GM12878 (cell line): ENCODE results near the gene QSOX1. TPM values are rescaled to one million over a fixed set of nuclear protein-coding genes. Genes with fewer than 3 reads are reported as not detected.

Experiments
- ATAC-seq: fragments of 200-7000 bp; cut with Tn5 transposase; 3 replicates; pipeline ENCODE4 v1.9.1; 2020; ENCODE audit warnings: mild to moderate bottlenecking, moderate library complexity
- BruUV-seq: library from RNA; stranded (reverse); fragments of 400-500 nt; replicated peaks from 2 replicates; lab custom pipeline; 2021; lab: Mats Ljungman, UMichigan
- CTCF ChIA-PET: fragments of 300-600 bp; sonication (Branson Sonifier 250); formaldehyde crosslinking; extraction: SDS; loops from one replicate; lab custom pipeline; 2021; ENCODE audit warnings: inconsistent platforms; lab: Yijun Ruan, JAX
- POLR2A ChIA-PET: fragments of 350-600 bp; formaldehyde crosslinking; extraction: SDS; loops from one replicate; lab custom pipeline; 2021; ENCODE audit warnings: inconsistent platforms; lab: Charles Lee
- RAD21 ChIA-PET: fragments of 300-600 bp; sonication (Branson Sonifier 250); formaldehyde crosslinking; loops from one replicate; lab custom pipeline; 2023; ENCODE audit warnings: antibody characterized with exemption; ENCODE audit not compliant: unreplicated experiment; lab: Charles Lee
- SMC1A ChIA-PET: fragments of 300-600 bp; sonication (Branson Sonifier 250); formaldehyde crosslinking; loops from one replicate; lab custom pipeline; 2023; ENCODE audit not compliant: unreplicated experiment, uncharacterized antibody; lab: Charles Lee
- DNase-seq: peaks from one replicate; pipeline ENCODE4 v3.0.0-alpha.2; 2011; ENCODE audit warnings: low read depth, low spot score
- FAIRE-seq: peaks from 3 replicates; lab custom pipeline; 2011; peaks lifted over from hg19 to GRCh38; lab: Jason Lieb, UNC
- H2AFZ ChIP-seq: 2 replicates; pipeline ENCODE4 v1.6.0; 2011; ENCODE audit warnings: low read depth, low read length, control low read depth; ENCODE audit not compliant: control insufficient read depth
- H3K27ac ChIP-seq: 2 replicates; pipeline ENCODE4 v1.5.1; 2011; ENCODE audit warnings: control low read depth; ENCODE audit not compliant: control insufficient read depth, insufficient read depth
- H3K27me3 ChIP-seq, 2 experiments: replicated peaks in 1 of 2; 2 replicates each; pipeline versions ENCODE4 v1.6.0 to v1.6.1; 2011; ENCODE audit warnings: low read length in 1 of 2; ENCODE audit not compliant: control insufficient read depth in 2 of 2, insufficient read depth in 2 of 2
- H3K36me3 ChIP-seq, 2 experiments: 2 replicates each; pipeline ENCODE4 v1.5.1; 2011; ENCODE audit warnings: low read length in 1 of 2; ENCODE audit not compliant: control insufficient read depth in 2 of 2, insufficient read depth in 2 of 2
- H3K4me1 ChIP-seq: 2 replicates; pipeline ENCODE4 v1.6.1; 2011; ENCODE audit warnings: mild to moderate bottlenecking, low read length, moderate library complexity, mixed read lengths; ENCODE audit not compliant: control insufficient read depth, insufficient read depth
- H3K4me2 ChIP-seq: 2 replicates; pipeline ENCODE4 v1.6.0; 2011; ENCODE audit warnings: control low read depth; ENCODE audit not compliant: control insufficient read depth, insufficient read depth
- H3K4me3 ChIP-seq: fragments of 200-600 bp; sonication (generic); 2 replicates; pipeline ENCODE4 v1.5.1; 2016
- H3K79me2 ChIP-seq: 2 replicates; pipeline ENCODE4 v1.6.0; 2011; ENCODE audit warnings: low read length; ENCODE audit not compliant: control insufficient read depth, insufficient read depth
- H3K9ac ChIP-seq: 2 replicates; pipeline ENCODE4 v1.8.0; 2011; ENCODE audit warnings: low read length, control low read depth, mixed read lengths; ENCODE audit not compliant: control insufficient read depth, insufficient read depth
- H3K9me3 ChIP-seq: replicated peaks from 3 replicates; pipeline ENCODE4 v1.5.1; 2011; ENCODE audit warnings: mild to moderate bottlenecking, low read length; ENCODE audit not compliant: control insufficient read depth, insufficient read depth
- H4K20me1 ChIP-seq: 2 replicates; pipeline ENCODE4 v1.6.0; 2011; ENCODE audit not compliant: control insufficient read depth, insufficient read depth
- CREB1 ChIP-seq: IDR thresholded peaks from 2 replicates; pipeline ENCODE4 v1.6.1; 2012; ENCODE audit warnings: low read depth, mild to moderate bottlenecking, inconsistent platforms
- E2F4 ChIP-seq: IDR thresholded peaks from 2 replicates; pipeline ENCODE4 v1.6.1; 2012; ENCODE audit warnings: low read depth, low read length, improper control_type of control experiment
- FOS ChIP-seq: IDR thresholded peaks from 3 replicates; pipeline ENCODE4 v1.6.1; 2011; ENCODE audit warnings: borderline replicate concordance; ENCODE audit not compliant: insufficient read length; ENCODE audit errors: extremely low read depth
- IRF5 ChIP-seq: fragments of 450-650 bp; IDR thresholded peaks from 2 replicates; pipeline ENCODE4 v1.6.1; 2017; ENCODE audit warnings: borderline replicate concordance
- JUNB ChIP-seq: IDR thresholded peaks from 2 replicates; pipeline ENCODE4 v1.6.1; 2016; ENCODE audit warnings: antibody characterized with exemption, mild to moderate bottlenecking
- KDM1A ChIP-seq: fragments of 200-600 bp; sonication (generic); IDR thresholded peaks from 2 replicates; pipeline ENCODE4 v1.6.1; 2016; ENCODE audit warnings: borderline replicate concordance
- MEF2A ChIP-seq: IDR thresholded peaks from 2 replicates; pipeline ENCODE4 v1.6.1; 2011; ENCODE audit warnings: low read depth, mild to moderate bottlenecking, low read length, moderate library complexity; ENCODE audit not compliant: insufficient read depth
- MXI1 ChIP-seq: fragments of 150-350 bp; IDR thresholded peaks from 2 replicates; pipeline ENCODE4 v1.6.1; 2011; ENCODE audit warnings: low read depth, mild to moderate bottlenecking, inconsistent platforms, low read length, improper control_type of control experiment
- NFYA ChIP-seq: IDR thresholded peaks from 2 replicates; pipeline ENCODE4 v1.6.1; 2011; ENCODE audit warnings: low read depth, mild to moderate bottlenecking, low read length, improper control_type of control experiment, borderline replicate concordance
- RELA ChIP-seq: fragments of 450-650 bp; IDR thresholded peaks from 2 replicates; pipeline ENCODE4 v1.8.0; 2014; ENCODE audit warnings: borderline replicate concordance; ENCODE audit not compliant: partially characterized antibody
- RELB ChIP-seq: fragments of 450-650 bp; IDR thresholded peaks from 2 replicates; pipeline ENCODE4 v1.6.1; 2017; ENCODE audit warnings: low read depth, mild to moderate bottlenecking, moderate library complexity
- STAT3 ChIP-seq: IDR thresholded peaks from 2 replicates; pipeline ENCODE4 v1.6.1; 2011; ENCODE audit warnings: low read depth, low read length, improper control_type of control experiment
- ZNF24 ChIP-seq: fragments of 450-650 bp; IDR thresholded peaks from 2 replicates; pipeline ENCODE4 v1.6.1; 2017; ENCODE audit warnings: antibody characterized with exemption, mild to moderate bottlenecking
- ZNF592 ChIP-seq: fragments of 450-650 bp; IDR thresholded peaks from 2 replicates; pipeline ENCODE4 v1.6.1; 2017; ENCODE audit warnings: mild to moderate bottlenecking, moderate library complexity
- WGBS: methylation state at CpG from one replicate; pipeline ENCODE4 v1.1.6; 2016; ENCODE audit warnings: low lambda C conversion rate; ENCODE audit not compliant: insufficient replicate concordance, insufficient coverage; ENCODE audit errors: missing lambda C conversion rate; 5-methylcytosine and 5-hydroxymethylcytosine counted together
- in situ Hi-C: fragments of 300-500 bp; cut with MboI; formaldehyde crosslinking; loops from 9 replicates; pipeline ENCODE4 v1.14.3; 2018; ENCODE audit warnings: mixed read lengths
- intact Hi-C: fragments of 100-400 bp; cut with micrococcal nuclease; formaldehyde crosslinking; loops from one replicate; pipeline ENCODE4 v1.14.2; 2022; ENCODE audit not compliant: unreplicated experiment
- polyA plus RNA-seq, 11 experiments: library from polyadenylated mRNA; depleted of rRNA in 4 of 11; unstranded in 6 of 11; stranded (reverse) in 5 of 11; fragments of >200 nt; fragmentation: Nextera tagmentation in 4 of 11; fragmentation: Illumina TruSeq in 1 of 11; extraction: Ambion mirVana in 4 of 11; extraction: Trizol in 1 of 11; gene quantifications; 1 replicate in 1 of 11; 2 replicates in 10 of 11; pipeline versions ENCODE4 v1.2.1 to v1.2.3, GENCODE V29; 2011 to 2016; ENCODE audit warnings: inconsistent platforms in 2 of 11, missing spikeins in 2 of 11, low read depth in 1 of 11
- total RNA-seq, 4 experiments: library from RNA; depleted of rRNA in 3 of 4; stranded (reverse); fragments of >200 nt in 3 of 4; fragmentation: Illumina TruSeq in 1 of 4; extraction: Trizol in 1 of 4; gene quantifications; 2 replicates each; pipeline versions ENCODE4 v1.2.1 to v1.2.3, GENCODE V29; 2013 to 2021

The QSOX1 gene
- total and polyA plus RNA-seq, 10 of the 15 experiments (the other 5 are each of a cell fraction or from before 2014, with no cell fraction given): 1.8 to 31.3 (median 11.2) TPM

GRCh38 chr1:180175806-180176205, 21.1 kb downstream of the QSOX1 start (continued):
- no peak for TF ChIP-seq E2F4
- TF ChIP-seq NFYA: no peak
- TF ChIP-seq FOS: no peak
- no peak for TF ChIP-seq KDM1A
- TF ChIP-seq CREB1: no peak

GRCh38 chr1:180176965-180177364, 22.3 kb downstream of the QSOX1 start:
- in situ Hi-C loops (loop anchor here (5.0 kb wide), 2 partner anchors 305 to 470 kb away; no protein-coding TSS in a partner anchor), intact Hi-C loops (loop anchor here (5.0 kb wide), 1 partner anchor 85 kb away; no protein-coding TSS in a partner anchor)
- DNase-seq: no peak
- Histone ChIP-seq H3K36me3 (peaks cover 0 to 4% of the 10 kb centered on the region in 2 experiments; a peak in 2 of 4 replicates), H3K27ac (no peak overlapping the region), H3K4me3 (no peak overlapping the region), H4K20me1 (no peaks in the 10 kb centered on the region), H3K4me2 (no peak overlapping the region), H3K79me2 (no peaks in the 10 kb centered on the region), H3K9me3 (no peaks in the 10 kb centered on the region), H3K27me3 (no peaks in the 10 kb centered on the region), H3K9ac (no peak overlapping the region), H2AFZ (no peak overlapping the region), H3K4me1 (no peaks in the 10 kb centered on the region)
- POLR2A ChIA-PET: interaction anchor here (0.5 kb wide), 1 partner anchor 338 kb away, joined by 4 read pairs; no protein-coding TSS in a partner anchor
- RAD21 ChIA-PET: no interaction called here
- ATAC-seq: no peak
- CTCF ChIA-PET: interaction anchor here (0.6 to 2.0 kb wide), 8 partner anchors 8 to 772 kb away, joined by 3 to 11 read pairs (median 3); no protein-coding TSS in a partner anchor
- SMC1A ChIA-PET: no interaction called here
- WGBS: 94% methylated on average over 1 of the region's 4 CpGs
- no TSS peak for BruUV-seq
- FAIRE-seq: no peak
- TF ChIP-seq ZNF24 (no peak), RELA (no peak), MXI1 (no peak), JUNB (no peak), STAT3 (no peak), ZNF592 (no peak), IRF5 (no peak), RELB (no peak), MEF2A (no peak)
